H9 (cell line): ENCODE results near the gene LMCD1. TPM values are rescaled to one million over a fixed set of nuclear protein-coding genes. Genes with fewer than 3 reads are reported as not detected.

Experiments
- DNase-seq: peaks from one replicate; pipeline ENCODE4 v3.0.0-alpha.2; 2017
- H2AFZ ChIP-seq: one replicate; pipeline ENCODE4 v1.6.1; 2013; ENCODE audit warnings: mild to moderate bottlenecking, low read length, control low read depth, moderate library complexity
- H2AK5ac ChIP-seq: 2 replicates; pipeline ENCODE4 v1.6.1; 2013; ENCODE audit warnings: low read length, control low read depth, mixed read lengths; ENCODE audit not compliant: insufficient read length
- H2BK120ac ChIP-seq: one replicate; pipeline ENCODE4 v1.6.1; 2013; ENCODE audit warnings: low read depth, mild to moderate bottlenecking, low read length, control low read depth, inconsistent platforms; ENCODE audit not compliant: poor library complexity, severe bottlenecking
- H2BK12ac ChIP-seq: 2 replicates; pipeline ENCODE4 v1.6.1; 2013; ENCODE audit warnings: low read length, control low read depth, mixed read lengths, low read depth; ENCODE audit not compliant: insufficient read length
- H2BK15ac ChIP-seq: 2 replicates; pipeline ENCODE4 v1.6.1; 2013; ENCODE audit warnings: low read depth, low read length, control low read depth
- H2BK20ac ChIP-seq: one replicate; pipeline ENCODE4 v1.6.1; 2013; ENCODE audit warnings: low read depth, mild to moderate bottlenecking, low read length, control low read depth, inconsistent platforms; ENCODE audit not compliant: poor library complexity, severe bottlenecking
- H2BK5ac ChIP-seq: 2 replicates; pipeline ENCODE4 v1.6.1; 2013; ENCODE audit warnings: low read length, control low read depth, mixed read lengths; ENCODE audit not compliant: insufficient read length
- H3K14ac ChIP-seq: 2 replicates; pipeline ENCODE4 v1.6.1; 2013; ENCODE audit warnings: low read length, control low read depth; ENCODE audit not compliant: insufficient read depth
- H3K18ac ChIP-seq: 2 replicates; pipeline ENCODE4 v1.6.1; 2013; ENCODE audit warnings: low read depth, mild to moderate bottlenecking, mixed read lengths, low read length, control low read depth; ENCODE audit not compliant: insufficient read length
- H3K23ac ChIP-seq: 2 replicates; pipeline ENCODE4 v1.6.1; 2013; ENCODE audit warnings: low read length, control low read depth, mixed read lengths, low read depth; ENCODE audit not compliant: insufficient read length
- H3K23me2 ChIP-seq: 2 replicates; pipeline ENCODE4 v1.6.1; 2013; ENCODE audit warnings: low read depth, mild to moderate bottlenecking, mixed read lengths, low read length, control low read depth; ENCODE audit not compliant: insufficient read length, poor library complexity, severe bottlenecking
- H3K27ac ChIP-seq: 2 replicates; pipeline ENCODE4 v1.5.1; 2013; ENCODE audit warnings: low read length, control low read depth, mixed read lengths, low read depth; ENCODE audit not compliant: insufficient read length
- H3K27me3 ChIP-seq: 2 replicates; pipeline ENCODE4 v1.6.1; 2013; ENCODE audit warnings: low read length, control low read depth, inconsistent platforms; ENCODE audit not compliant: insufficient read depth
- H3K4ac ChIP-seq: 2 replicates; pipeline ENCODE4 v1.6.1; 2013; ENCODE audit warnings: low read depth, mild to moderate bottlenecking, control low read depth, inconsistent platforms, low read length, moderate library complexity
- H3K4me1 ChIP-seq: 2 replicates; pipeline ENCODE4 v1.6.1; 2013; ENCODE audit warnings: low read length, control low read depth, inconsistent platforms; ENCODE audit not compliant: insufficient read depth
- H3K4me2 ChIP-seq: 2 replicates; pipeline ENCODE4 v1.6.1; 2013; ENCODE audit warnings: low read length, control low read depth, mixed read lengths; ENCODE audit not compliant: insufficient read length, insufficient read depth
- H3K56ac ChIP-seq: 2 replicates; pipeline ENCODE4 v1.6.1; 2013; ENCODE audit warnings: low read depth, mild to moderate bottlenecking, mixed read lengths, low read length, control low read depth; ENCODE audit not compliant: insufficient read length
- H3K79me1 ChIP-seq: 2 replicates; pipeline ENCODE4 v1.6.1; 2013; ENCODE audit warnings: low read depth, mild to moderate bottlenecking, moderate library complexity, low read length, control low read depth, inconsistent platforms; ENCODE audit not compliant: insufficient read depth, poor library complexity, severe bottlenecking
- H3K79me2 ChIP-seq: 2 replicates; pipeline ENCODE4 v1.6.1; 2013; ENCODE audit warnings: low read length, control low read depth, inconsistent platforms; ENCODE audit not compliant: insufficient read depth
- H3K9ac ChIP-seq: 2 replicates; pipeline ENCODE4 v1.6.1; 2013; ENCODE audit warnings: low read length, control low read depth, mixed read lengths; ENCODE audit not compliant: insufficient read length; ENCODE audit errors: extremely low read depth
- H3K9me3 ChIP-seq: one replicate; pipeline ENCODE4 v1.6.1; 2013; ENCODE audit warnings: low read depth, low read length, inconsistent platforms; ENCODE audit not compliant: control insufficient read depth
- H3T11ph ChIP-seq: one replicate; pipeline ENCODE4 v1.6.1; 2013; ENCODE audit warnings: mild to moderate bottlenecking, low read length, control low read depth, inconsistent platforms
- H4K20me1 ChIP-seq: one replicate; pipeline ENCODE4 v1.6.1; 2013; ENCODE audit not compliant: control insufficient read depth, insufficient read length, insufficient read depth
- H4K5ac ChIP-seq: 2 replicates; pipeline ENCODE4 v1.6.1; 2013; ENCODE audit warnings: low read depth, mild to moderate bottlenecking, mixed read lengths, low read length, control low read depth; ENCODE audit not compliant: insufficient read length
- H4K8ac ChIP-seq: replicated peaks from 2 replicates; pipeline ENCODE4 v1.6.1; 2013; ENCODE audit warnings: low read length, control low read depth, mixed read lengths, low read depth; ENCODE audit not compliant: insufficient read length
- H4K91ac ChIP-seq: 2 replicates; pipeline ENCODE4 v1.6.1; 2013; ENCODE audit warnings: low read depth, mild to moderate bottlenecking, moderate library complexity, mixed read lengths, low read length, control low read depth; ENCODE audit not compliant: insufficient read length
- H3K27ac Mint-ChIP-seq, 3 experiments: 2 replicates in 2 of 3; 3 replicates in 1 of 3; pipeline ENCODE4 v1.8.0; 2020 to 2021; ENCODE audit warnings: mixed read lengths in 3 of 3, mild to moderate bottlenecking in 1 of 3, moderate library complexity in 1 of 3
- H3K27me3 Mint-ChIP-seq: 2 replicates; pipeline ENCODE4 v1.8.0; 2021; ENCODE audit warnings: low read depth, mild to moderate bottlenecking, moderate library complexity, mixed read lengths
- H3K36me3 Mint-ChIP-seq, 3 experiments: 2 replicates in 2 of 3; 3 replicates in 1 of 3; pipeline ENCODE4 v1.8.0; 2020 to 2021; ENCODE audit warnings: low read depth in 3 of 3, mixed read lengths in 3 of 3; ENCODE audit not compliant: insufficient read depth in 1 of 3
- H3K4me1 Mint-ChIP-seq, 2 experiments: 2 replicates each; pipeline ENCODE4 v1.8.0; 2020; ENCODE audit warnings: mixed read lengths in 2 of 2
- H3K4me3 Mint-ChIP-seq, 2 experiments: 2 replicates in 1 of 2; 3 replicates in 1 of 2; pipeline ENCODE4 v1.8.0; 2020 to 2021; ENCODE audit warnings: mild to moderate bottlenecking in 2 of 2, mixed read lengths in 2 of 2, moderate library complexity in 1 of 2
- H3K9me3 Mint-ChIP-seq, 2 experiments: 2 replicates in 1 of 2; 3 replicates in 1 of 2; pipeline ENCODE4 v1.8.0; 2020; ENCODE audit warnings: mild to moderate bottlenecking in 2 of 2, mixed read lengths in 2 of 2, moderate library complexity in 1 of 2
- CTCF ChIP-seq: fragments of 200-600 bp; sonication (generic); conservative IDR thresholded peaks from 3 replicates; pipeline ENCODE4 v1.8.0; 2021; ENCODE audit warnings: antibody characterized with exemption, mild to moderate bottlenecking
- WGBS: extraction: QIAGEN DNeasy Blood & Tissue Kit; methylation state at CpG from one replicate; pipeline ENCODE4 v1.1.7; 2013; ENCODE audit warnings: missing lambda C conversion rate, low lambda C conversion rate, mixed read lengths; ENCODE audit not compliant: insufficient read length; ENCODE audit errors: extremely low coverage; 5-methylcytosine and 5-hydroxymethylcytosine counted together
- total RNA-seq: library from RNA; stranded (reverse); gene quantifications from 2 replicates; pipeline ENCODE4 v1.2.1, GENCODE V29; 2021

Gene LMCD1
- total RNA-seq, 1 experiment from 2014 or later, result 19.2 TPM

DNA sequence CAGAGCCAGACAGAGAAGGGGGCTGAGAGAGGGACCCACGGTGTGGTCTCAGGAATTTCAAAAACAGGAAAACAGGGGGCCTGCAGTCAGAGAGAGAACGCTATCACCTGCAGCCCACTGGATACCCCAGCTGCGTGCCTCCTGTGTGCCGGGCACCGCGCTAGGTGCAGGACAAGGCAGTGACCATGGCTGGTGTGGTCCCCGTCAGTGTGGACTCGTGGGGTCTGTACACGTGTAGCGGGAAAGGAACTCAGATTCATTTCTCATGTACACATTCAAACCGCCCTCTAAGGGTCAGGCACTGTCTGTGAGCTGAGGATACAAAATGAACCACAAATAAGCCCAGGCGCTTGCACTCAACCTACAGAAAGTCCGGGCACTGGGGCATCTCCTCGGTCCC, 122.1 kb downstream of the LMCD1 start:
- H2AFZ ChIP-seq, result no peak overlapping the region
- peaks cover 14 to 15% of the 10 kb centered on the region in 2 experiments for H3K4me1 Mint-ChIP-seq

More for the DNA sequence above, 122.1 kb downstream of the LMCD1 start:
- Histone ChIP-seq H3K4ac (no peak overlapping the region), H3K9me3 (no peaks in the 10 kb centered on the region), H3K27me3 (no peaks in the 10 kb centered on the region), H3K23ac (no peak overlapping the region), H2BK20ac (no peak overlapping the region), H3K27ac (no peak overlapping the region), H3K56ac (no peak overlapping the region), H3K79me1 (no peaks in the 10 kb centered on the region), H4K8ac (no peak overlapping the region), H3K14ac (no peak overlapping the region), H2BK12ac (no peak overlapping the region), H3K18ac (no peak overlapping the region), H2BK5ac (no peak overlapping the region), H4K20me1 (no peaks in the 10 kb centered on the region), H3K23me2 (no peaks in the 10 kb centered on the region), H4K5ac (no peak overlapping the region), H3K79me2 (no peaks in the 10 kb centered on the region), H3T11ph (no peak overlapping the region), H3K4me2 (no peak overlapping the region), H2BK120ac (no peak overlapping the region), H3K9ac (no peak overlapping the region), H2AK5ac (no peak overlapping the region), H4K91ac (no peak overlapping the region), H3K4me1 (no peaks in the 10 kb centered on the region; the same call in 1 of the 2 replicates), H2BK15ac (no peak overlapping the region)
- TF ChIP-seq CTCF, result no peak
- no peaks in the 10 kb centered on the region; a peak in 1 of 7 replicates for H3K36me3 Mint-ChIP-seq
- peaks cover 2% of the 10 kb centered on the region for H3K27me3 Mint-ChIP-seq
- 0 out of 7 replicates have a peak overlapping the region, but pooled peaks of 1 of the 3 experiments have one; percentile 58 for H3K27ac Mint-ChIP-seq
- peaks cover 3 to 6% of the 10 kb centered on the region in 2 experiments; a peak in 4 of 5 replicates for H3K9me3 Mint-ChIP-seq
- no peak for DNase-seq
- no peak overlapping the region for H3K4me3 Mint-ChIP-seq
- no CpG with 5 or more reads among the region's 14 CpGs for WGBS

Other genes starting within 250 kb of the LMCD1 start
- 0.61 and 0.64 TPM in 2 replicates for gene SSUH2, start 143.0 kb downstream of the LMCD1 start, total RNA-seq
- not detected in 2 replicates for gene CAV3, start 232.0 kb downstream of the LMCD1 start, total RNA-seq